Ectodermal cell (in vitro differentiated cells): ENCODE data around the gene OSGEP.

Experiments
- H3K27ac ChIP-seq: 2 replicates; pipeline ENCODE4 v1.7.0; 2013; ENCODE audit warnings: mild to moderate bottlenecking, low read depth, low read length; ENCODE audit not compliant: insufficient read depth, poor library complexity, severe bottlenecking
- H3K27me3 ChIP-seq: 2 replicates; pipeline ENCODE4 v1.7.0; 2013; ENCODE audit warnings: mild to moderate bottlenecking, low read length; ENCODE audit not compliant: insufficient read depth, control insufficient read depth, poor library complexity, severe bottlenecking
- H3K36me3 ChIP-seq: one replicate; pipeline ENCODE4 v1.7.0; 2013; ENCODE audit warnings: low read length; ENCODE audit not compliant: control insufficient read depth, insufficient read depth
- H3K4me1 ChIP-seq: one replicate; pipeline ENCODE4 v1.7.0; 2013; ENCODE audit warnings: low read length; ENCODE audit not compliant: control insufficient read depth, insufficient read depth
- H3K4me3 ChIP-seq: 2 replicates; pipeline ENCODE4 v1.7.0; 2013; ENCODE audit warnings: low read depth, low read length, control low read depth; ENCODE audit not compliant: insufficient read depth
- H3K9me3 ChIP-seq: 2 replicates; pipeline ENCODE4 v1.7.0; 2013; ENCODE audit warnings: mild to moderate bottlenecking, low read length, moderate library complexity; ENCODE audit not compliant: control insufficient read depth
- WGBS, 2 experiments: methylation state at CpG; one replicate each; pipeline ENCODE4 v1.1.7; 2013; ENCODE audit warnings: missing lambda C conversion rate in 2 of 2; 5-methylcytosine and 5-hydroxymethylcytosine counted together

OSGEP gene

GRCh38 chr14:20417250-20418186 lies 37.1 kb downstream of the OSGEP start:
- 87 to 93% methylated on average over 6 to 7 of the region's 7 CpGs for WGBS, 2 experiments
- Histone ChIP-seq H3K27me3 (no peaks in the 10 kb centered on the region), H3K9me3 (no peaks in the 10 kb centered on the region), H3K4me3 (no peak overlapping the region), H3K4me1 (peaks cover 4% of the 10 kb centered on the region), H3K36me3 (no peaks in the 10 kb centered on the region), H3K27ac (no peak overlapping the region)

GRCh38 chr14:20416223-20416622 lies 38.4 kb downstream of the OSGEP start:
- no peaks in the 10 kb centered on the region for H3K27me3 ChIP-seq
- no peak overlapping the region for H3K4me3 ChIP-seq
- no peaks in the 10 kb centered on the region for H3K36me3 ChIP-seq
- H3K4me1 ChIP-seq: peaks cover 4% of the 10 kb centered on the region
- no peak overlapping the region for H3K27ac ChIP-seq
- no peaks in the 10 kb centered on the region for H3K9me3 ChIP-seq
- WGBS, 2 experiments: 100% methylated on average over 2 of the region's 2 CpGs

GRCh38 chr14:20415782-20416206 lies 38.8 kb downstream of the OSGEP start:
- Histone ChIP-seq H3K27me3 (no peaks in the 10 kb centered on the region), H3K36me3 (no peaks in the 10 kb centered on the region), H3K9me3 (no peaks in the 10 kb centered on the region), H3K27ac (no peak overlapping the region), H3K4me1 (peaks cover 4% of the 10 kb centered on the region), H3K4me3 (no peak overlapping the region)
- WGBS, 2 experiments: 41 to 61% methylated on average over 3 of the region's 3 CpGs

GRCh38 chr14:20413744-20414082 lies 40.9 kb downstream of the OSGEP start:
- H3K4me1 ChIP-seq: peaks cover 4% of the 10 kb centered on the region
- H3K9me3 ChIP-seq: no peaks in the 10 kb centered on the region
- no peaks in the 10 kb centered on the region for H3K27me3 ChIP-seq
- peak overlapping the region; percentile 89 for H3K4me3 ChIP-seq
- no peaks in the 10 kb centered on the region for H3K36me3 ChIP-seq
- no peak overlapping the region for H3K27ac ChIP-seq
- WGBS, 2 experiments: 4% methylated on average over 9 of the region's 9 CpGs

- H3K27me3 ChIP-seq: no peaks in the 10 kb centered on the region
- peak within 1 kb of the TSS; percentile 89 for H3K4me3 ChIP-seq
- H3K9me3 ChIP-seq: no peaks in the 10 kb centered on the region
- peak within 1 kb of the TSS; percentile 78 for H3K27ac ChIP-seq
- H3K36me3 ChIP-seq: no peaks in the 10 kb centered on the region
- peaks cover 4% of the 10 kb centered on the region for H3K4me1 ChIP-seq
- 0 to 1% methylated on average over 43 of the region's 43 CpGs for WGBS, 2 experiments
Measured at GRCh38 chr14:20412876-20413743, 41.5 kb downstream of the OSGEP start, which contains the start of gene TEP1. Gene TEP1 (minus strand): TSS chr14:20413501. CDS start chr14:20408439, 5,062 bp downstream.

GRCh38 chr14:20412411-20412810 lies 42.2 kb downstream of the OSGEP start:
- H3K4me1 ChIP-seq: peaks cover 4% of the 10 kb centered on the region
- peak overlapping the region; percentile 89 for H3K4me3 ChIP-seq
- H3K36me3 ChIP-seq: peaks cover 5% of the 10 kb centered on the region
- WGBS, 2 experiments: 14 to 19% methylated on average over 6 to 7 of the region's 7 CpGs
- H3K27me3 ChIP-seq: no peaks in the 10 kb centered on the region
- no peaks in the 10 kb centered on the region for H3K9me3 ChIP-seq
- no peak overlapping the region for H3K27ac ChIP-seq

- no peaks in the 10 kb centered on the region for H3K9me3 ChIP-seq
- H3K4me3 ChIP-seq: no peak overlapping the region
- peaks cover 9% of the 10 kb centered on the region for H3K36me3 ChIP-seq
- no peak overlapping the region for H3K27ac ChIP-seq
- 93 to 94% methylated on average over 2 of the region's 2 CpGs for whole genome bisulfite sequencing, 2 experiments
- peaks cover 4% of the 10 kb centered on the region for H3K4me1 ChIP-seq
- no peaks in the 10 kb centered on the region for H3K27me3 ChIP-seq
Measured at GRCh38 chr14:20409226-20409625, 45.4 kb downstream of the OSGEP start.

- Histone ChIP-seq H3K4me3 (no peak overlapping the region), H3K4me1 (no peaks in the 10 kb centered on the region), H3K27me3 (no peaks in the 10 kb centered on the region), H3K27ac (no peak overlapping the region), H3K36me3 (peaks cover 14% of the 10 kb centered on the region), H3K9me3 (no peaks in the 10 kb centered on the region)
- 93 to 95% methylated on average over 11 of the region's 11 CpGs for WGBS, 2 experiments
Measured at GRCh38 chr14:20403521-20403920, 51.1 kb downstream of the OSGEP start.

- Histone ChIP-seq H3K27me3 (no peaks in the 10 kb centered on the region), H3K4me1 (no peaks in the 10 kb centered on the region), H3K4me3 (no peak overlapping the region), H3K36me3 (peaks cover 7% of the 10 kb centered on the region), H3K9me3 (no peaks in the 10 kb centered on the region), H3K27ac (no peak overlapping the region)
- WGBS, 2 experiments: 92 to 97% methylated on average over 10 of the region's 10 CpGs
Measured at GRCh38 chr14:20400965-20401593, 53.5 kb downstream of the OSGEP start.
